Measurements from ENCODE around the gene NEURL1B.

DNA sequence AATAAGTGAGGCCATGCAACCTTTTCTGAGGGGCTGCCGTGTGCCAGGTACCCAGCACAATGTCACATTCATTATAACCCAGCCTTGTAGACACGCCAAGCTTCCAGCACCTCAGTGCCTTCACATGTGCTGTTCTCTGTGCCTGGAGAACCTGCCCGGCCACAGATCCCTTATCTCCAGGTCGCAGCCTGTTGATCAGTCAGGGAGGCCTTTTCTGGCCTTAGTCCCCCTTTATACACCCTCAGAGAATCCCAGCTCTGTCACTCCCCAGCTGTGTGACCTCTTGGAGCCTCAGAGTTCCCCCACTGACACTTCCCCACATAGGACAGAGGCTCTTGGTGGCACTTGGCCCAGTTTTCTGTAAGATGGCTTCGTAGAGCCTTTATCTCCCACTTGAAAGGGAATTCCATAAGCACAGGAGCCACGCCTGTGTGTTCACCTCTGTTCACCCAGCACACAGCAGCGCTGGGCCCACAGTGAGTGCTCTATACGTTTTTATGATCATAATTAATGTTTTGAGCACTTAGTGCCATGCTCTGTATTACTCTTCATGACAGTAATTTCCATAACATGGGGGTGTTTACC, 38.7 kb downstream of the NEURL1B start:
- no peak for TF ChIP-seq POLR2A (IDR thresholded peaks at IDR 0.05)
- TF ChIP-seq, protein P1, sequence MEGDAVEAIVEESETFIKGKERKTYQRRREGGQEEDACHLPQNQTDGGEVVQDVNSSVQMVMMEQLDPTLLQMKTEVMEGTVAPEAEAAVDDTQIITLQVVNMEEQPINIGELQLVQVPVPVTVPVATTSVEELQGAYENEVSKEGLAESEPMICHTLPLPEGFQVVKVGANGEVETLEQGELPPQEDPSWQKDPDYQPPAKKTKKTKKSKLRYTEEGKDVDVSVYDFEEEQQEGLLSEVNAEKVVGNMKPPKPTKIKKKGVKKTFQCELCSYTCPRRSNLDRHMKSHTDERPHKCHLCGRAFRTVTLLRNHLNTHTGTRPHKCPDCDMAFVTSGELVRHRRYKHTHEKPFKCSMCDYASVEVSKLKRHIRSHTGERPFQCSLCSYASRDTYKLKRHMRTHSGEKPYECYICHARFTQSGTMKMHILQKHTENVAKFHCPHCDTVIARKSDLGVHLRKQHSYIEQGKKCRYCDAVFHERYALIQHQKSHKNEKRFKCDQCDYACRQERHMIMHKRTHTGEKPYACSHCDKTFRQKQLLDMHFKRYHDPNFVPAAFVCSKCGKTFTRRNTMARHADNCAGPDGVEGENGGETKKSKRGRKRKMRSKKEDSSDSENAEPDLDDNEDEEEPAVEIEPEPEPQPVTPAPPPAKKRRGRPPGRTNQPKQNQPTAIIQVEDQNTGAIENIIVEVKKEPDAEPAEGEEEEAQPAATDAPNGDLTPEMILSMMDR (IDR thresholded peaks at IDR 0.05 in 4 of 5, conservative IDR thresholded peaks at IDR 0.05 in 1 of 5): no peak

All from gastrocnemius medialis (tissue), 4 donors.